IMR-90 (cell line): ENCODE measurements around the gene CREBZF. TPM values are rescaled to one million over a fixed set of nuclear protein-coding genes. Genes with fewer than 3 reads are reported as not detected.

Experiments used
- ATAC-seq: fragments of 200-7000 bp; cut with Tn5 transposase; 2 replicates; pipeline ENCODE4 v1.9.1; 2020; ENCODE audit warnings: low read depth, mild to moderate bottlenecking, moderate library complexity
- Bru-seq: library from RNA; stranded (reverse); fragments of 400-500 nt; gene quantifications from one replicate; lab custom pipeline; 2021; lab: Mats Ljungman, UMichigan
- BruChase-seq, 2 experiments: library from RNA; stranded (reverse); fragments of 400-500 nt; gene quantifications; one replicate each; lab custom pipeline; 2021; lab: Mats Ljungman, UMichigan
- BruUV-seq: library from RNA; stranded (reverse); fragments of 400-500 nt; replicated peaks from 2 replicates; lab custom pipeline; 2021; lab: Mats Ljungman, UMichigan
- CTCF ChIA-PET: fragments of 300-600 bp; formaldehyde crosslinking; extraction: SDS; loops from one replicate; lab custom pipeline; 2021; ENCODE audit warnings: antibody characterized with exemption; lab: Yijun Ruan, JAX
- POLR2A ChIA-PET: fragments of 300-600 bp; sonication (Branson Sonifier 250); formaldehyde crosslinking; loops from one replicate; lab custom pipeline; 2022; ENCODE audit warnings: antibody characterized with exemption; ENCODE audit not compliant: unreplicated experiment; lab: Charles Lee
- DNase-seq: peaks from one replicate; pipeline ENCODE4 v3.0.0; 2013
- H2AFZ ChIP-seq: replicated peaks from 2 replicates; pipeline ENCODE3; 2013; ENCODE audit warnings: low read length, mild to moderate bottlenecking; ENCODE audit not compliant: poor library complexity
- H2AK5ac ChIP-seq: 2 replicates; pipeline ENCODE4 v1.6.1; 2013; ENCODE audit warnings: low read depth, low read length, inconsistent platforms
- H2AK9ac ChIP-seq: replicated peaks from 2 replicates; pipeline ENCODE3; 2013; ENCODE audit warnings: mild to moderate bottlenecking, low read depth, low read length, moderate library complexity; ENCODE audit not compliant: poor library complexity
- H2BK120ac ChIP-seq: 2 replicates; pipeline ENCODE4 v1.6.1; 2013; ENCODE audit warnings: low read depth, low read length, inconsistent platforms
- H2BK15ac ChIP-seq: 3 replicates; pipeline ENCODE4 v1.6.1; 2013; ENCODE audit warnings: low read depth, low read length, inconsistent platforms
- H2BK20ac ChIP-seq: 2 replicates; pipeline ENCODE4 v1.6.1; 2013; ENCODE audit warnings: low read depth, mild to moderate bottlenecking, inconsistent platforms, low read length, moderate library complexity
- H2BK5ac ChIP-seq: 2 replicates; pipeline ENCODE4 v1.6.1; 2013; ENCODE audit warnings: mild to moderate bottlenecking, low read depth, low read length, inconsistent platforms; ENCODE audit not compliant: poor library complexity, severe bottlenecking
- H3K14ac ChIP-seq: replicated peaks from 2 replicates; pipeline ENCODE4 v1.6.1; 2013; ENCODE audit warnings: low read depth, low read length, inconsistent platforms
- H3K18ac ChIP-seq: 2 replicates; pipeline ENCODE4 v1.6.1; 2013; ENCODE audit warnings: low read depth, low read length, control low read depth
- H3K23ac ChIP-seq: 2 replicates; pipeline ENCODE4 v1.6.1; 2013; ENCODE audit warnings: low read depth, low read length, inconsistent platforms
- H3K27ac ChIP-seq: 2 replicates; pipeline ENCODE4 v1.5.1; 2013; ENCODE audit warnings: mild to moderate bottlenecking, control low read depth, low read length; ENCODE audit not compliant: insufficient read depth
- H3K27me3 ChIP-seq: 2 replicates; pipeline ENCODE4 v1.6.1; 2013; ENCODE audit warnings: low read length; ENCODE audit not compliant: control insufficient read depth, insufficient read depth
- H3K36me3 ChIP-seq: 2 replicates; pipeline ENCODE4 v1.6.1; 2013; ENCODE audit warnings: low read length, mixed read lengths; ENCODE audit not compliant: control insufficient read depth, insufficient read depth
- H3K4ac ChIP-seq: 2 replicates; pipeline ENCODE4 v1.6.1; 2013; ENCODE audit warnings: low read depth, low read length, inconsistent platforms
- H3K4me1 ChIP-seq: 2 replicates; pipeline ENCODE4 v1.6.1; 2013; ENCODE audit warnings: low read length, mixed read lengths; ENCODE audit not compliant: control insufficient read depth, insufficient read depth
- H3K4me2 ChIP-seq: 2 replicates; pipeline ENCODE4 v1.6.1; 2013; ENCODE audit warnings: low read depth, mild to moderate bottlenecking, control low read depth, low read length, moderate library complexity
- H3K4me3 ChIP-seq: 2 replicates; pipeline ENCODE4 v1.5.1; 2013; ENCODE audit warnings: low read depth, mild to moderate bottlenecking, control low read depth, low read length, moderate library complexity; ENCODE audit not compliant: insufficient read depth
- H3K56ac ChIP-seq: 2 replicates; pipeline ENCODE4 v1.6.1; 2013; ENCODE audit warnings: low read length, inconsistent platforms; ENCODE audit not compliant: insufficient read depth; ENCODE audit errors: extremely low read depth
- H3K79me1 ChIP-seq, 2 experiments: 2 replicates each; pipeline ENCODE4 v1.6.1; 2013; ENCODE audit warnings: low read length in 2 of 2, inconsistent platforms in 1 of 2, low read depth in 1 of 2
- H3K9ac ChIP-seq: 2 replicates; pipeline ENCODE4 v1.6.1; 2013; ENCODE audit warnings: low read depth, low read length, control low read depth
- H3K9me1 ChIP-seq: 2 replicates; pipeline ENCODE4 v1.6.1; 2013; ENCODE audit warnings: low read length, inconsistent platforms; ENCODE audit not compliant: insufficient read depth
- H3K9me3 ChIP-seq: 2 replicates; pipeline ENCODE4 v1.6.1; 2013; ENCODE audit warnings: low read length; ENCODE audit not compliant: control insufficient read depth, insufficient read depth
- H4K20me1 ChIP-seq: 2 replicates; pipeline ENCODE4 v1.6.1; 2013; ENCODE audit warnings: low read length, inconsistent platforms; ENCODE audit not compliant: insufficient read depth
- H4K5ac ChIP-seq: 2 replicates; pipeline ENCODE4 v1.6.1; 2013; ENCODE audit warnings: mild to moderate bottlenecking, low read depth, low read length, control low read depth
- H4K8ac ChIP-seq, 2 experiments: 2 replicates each; pipeline ENCODE4 v1.6.1; 2013; ENCODE audit warnings: low read depth in 2 of 2, low read length in 2 of 2, control low read depth in 1 of 2, inconsistent platforms in 1 of 2
- H4K91ac ChIP-seq: 2 replicates; pipeline ENCODE4 v1.6.1; 2013; ENCODE audit warnings: low read depth, low read length, inconsistent platforms; ENCODE audit not compliant: insufficient read depth
- BHLHE40 ChIP-seq: fragments of 150-350 bp; IDR thresholded peaks from 2 replicates; pipeline ENCODE4 v1.6.1; 2016; ENCODE audit warnings: mild to moderate bottlenecking, low read depth, low read length
- CEBPB ChIP-seq: IDR thresholded peaks from 2 replicates; pipeline ENCODE4 v1.6.1; 2012; ENCODE audit warnings: low read depth, low read length, improper control_type of control experiment
- CHD1 ChIP-seq: IDR thresholded peaks from 2 replicates; pipeline ENCODE4 v1.6.1; 2012; ENCODE audit warnings: low read depth, low read length, improper control_type of control experiment
- FOS ChIP-seq: fragments of 150-350 bp; IDR thresholded peaks from 2 replicates; pipeline ENCODE4 v1.6.1; 2016; ENCODE audit warnings: low read depth, low read length
- MAFK ChIP-seq: IDR thresholded peaks from 2 replicates; pipeline ENCODE4 v1.6.1; 2012; ENCODE audit warnings: low read depth, low read length, improper control_type of control experiment
- MAZ ChIP-seq: IDR thresholded peaks from 2 replicates; pipeline ENCODE4 v1.6.1; 2012; ENCODE audit warnings: low read depth, mild to moderate bottlenecking, low read length, improper control_type of control experiment, moderate library complexity, borderline replicate concordance
- MXI1 ChIP-seq: IDR thresholded peaks from 2 replicates; pipeline ENCODE4 v1.6.1; 2012; ENCODE audit warnings: low read depth, mild to moderate bottlenecking, low read length, moderate library complexity, borderline replicate concordance
- NFE2L2 ChIP-seq: fragments of 150-350 bp; IDR thresholded peaks from 2 replicates; pipeline ENCODE4 v1.6.1; 2016; ENCODE audit warnings: low read depth, mild to moderate bottlenecking, low read length
- POLR2A ChIP-seq: IDR thresholded peaks from 2 replicates; pipeline ENCODE4 v1.6.1; 2012; ENCODE audit warnings: mild to moderate bottlenecking, low read depth, low read length
- RAD21 ChIP-seq: IDR thresholded peaks from 2 replicates; pipeline ENCODE4 v1.6.1; 2012; ENCODE audit warnings: low read length, improper control_type of control experiment
- RCOR1 ChIP-seq: IDR thresholded peaks from 2 replicates; pipeline ENCODE4 v1.6.1; 2012; ENCODE audit warnings: mild to moderate bottlenecking, low read length, improper control_type of control experiment; ENCODE audit not compliant: insufficient replicate concordance
- RFX5 ChIP-seq: IDR thresholded peaks from 2 replicates; pipeline ENCODE4 v1.8.0; 2012; ENCODE audit warnings: low read depth, mild to moderate bottlenecking, low read length, moderate library complexity
- SMC3 ChIP-seq: fragments of 150-350 bp; IDR thresholded peaks from 2 replicates; pipeline ENCODE4 v1.6.1; 2016; ENCODE audit warnings: low read depth, mild to moderate bottlenecking, antibody characterized with exemption, low read length, moderate library complexity
- USF2 ChIP-seq: fragments of 150-350 bp; IDR thresholded peaks from 2 replicates; pipeline ENCODE4 v1.6.1; 2017; ENCODE audit warnings: mild to moderate bottlenecking, antibody characterized with exemption, low read length, low read depth
- WGBS, 2 experiments: methylation state at CpG; one replicate each; pipeline versions ENCODE4 v1.1.5 to v1.1.7; 2013; ENCODE audit warnings: missing lambda C conversion rate in 2 of 2; ENCODE audit not compliant: insufficient read length in 1 of 2; ENCODE audit errors: extremely low coverage in 2 of 2; 5-methylcytosine and 5-hydroxymethylcytosine counted together
- dilution Hi-C: fragments of 300-500 bp; cut with HindIII; formaldehyde crosslinking; loops from one replicate; pipeline ENCODE4 v1.14.3; 2018; ENCODE audit warnings: low sequenced_read_pairs; ENCODE audit not compliant: unreplicated experiment
- in situ Hi-C: fragments of 300-500 bp; cut with MboI; formaldehyde crosslinking; loops from 3 replicates; pipeline ENCODE4 v1.14.3; 2019; ENCODE audit warnings: low sequenced_read_pairs, inconsistent platforms, mixed read lengths
- intact Hi-C: fragments of 100-400 bp; cut with micrococcal nuclease; formaldehyde crosslinking; loops from 2 replicates; pipeline ENCODE4 v1.10.0; 2022
- long read RNA-seq: library from polyadenylated mRNA; unstranded; transcript quantifications from one replicate; pipeline ENCODE4 v2.0.0, GENCODE V29; 2021; ENCODE audit not compliant: unreplicated experiment
- polyA plus RNA-seq, 3 experiments: library from polyadenylated mRNA; depleted of rRNA; stranded (reverse); fragments of >200 nt; gene quantifications; 2 replicates each; pipeline ENCODE4 v1.2.3, GENCODE V29; 2012; ENCODE audit warnings: low replicate concordance in 1 of 3
- total RNA-seq: library from RNA; depleted of rRNA; stranded (reverse); fragments of >200 nt; gene quantifications from 2 replicates; pipeline ENCODE4 v1.2.3, GENCODE V29; 2012; rRNA removed

The CREBZF gene
- total RNA-seq = 12.5 and 24.4 TPM in 2 replicates
- 14.2 and 17.7 TPM in 2 replicates for polyA plus RNA-seq (2012; rRNA removed)
- polyA plus RNA-seq (2012; cell fraction: cytosol; rRNA removed) = 8.4 and 11.4 TPM in 2 replicates
- 115 and 175 TPM in 2 replicates for polyA plus RNA-seq (2012; cell fraction: nucleus; rRNA removed; ENCODE audit: low replicate concordance)
- percentile 78 among the genes with signal in this experiment for Bru-seq, nascent RNA
- BruChase-seq, experiment 1, labeled RNA remaining after a 6-hour chase = percentile 60 among the genes with signal in this experiment
- percentile 86 among the genes with signal in this experiment for BruChase-seq, experiment 2, labeled RNA remaining after a 2-hour chase
- long read RNA-seq, full-length matches to known transcripts = 40 of 67 reads
- long read RNA-seq, partial matches to known transcripts = 26 of 67 reads
- long read RNA-seq, other reads (novel, unspliced or antisense) = 1 of 67 reads

- Histone ChIP-seq H3K4me1 (no peaks in the 10 kb centered on the region; the same call in 1 of the 2 replicates), H2AK9ac (peak within 1 kb of the TSS; percentile 99), H4K8ac (peak within 1 kb of the TSS; percentile 73 to 90), H4K91ac (peak within 1 kb of the TSS; percentile 79), H3K9me1 (no peaks in the 10 kb centered on the region), H3K4me3 (peak within 1 kb of the TSS; percentile 96), H3K14ac (peak within 1 kb of the TSS; percentile 94), H3K27ac (peak within 1 kb of the TSS; percentile 85), H2AK5ac (peak within 1 kb of the TSS; percentile 95), H2BK120ac (peak within 1 kb of the TSS; percentile 68), H3K9me3 (no peaks in the 10 kb centered on the region), H4K20me1 (peaks cover 33% of the 10 kb centered on the region), H2AFZ (peak within 1 kb of the TSS; percentile 85), H3K4me2 (peak within 1 kb of the TSS; percentile 97), H3K56ac (peak within 1 kb of the TSS; percentile 90), H3K18ac (peak within 1 kb of the TSS; percentile 37), H3K36me3 (peaks cover 4% of the 10 kb centered on the region; the same call in 1 of the 2 replicates), H3K79me1 (peaks cover 0 to 11% of the 10 kb centered on the region in 2 experiments; a peak in 1 of 4 replicates), H2BK20ac (no peak within 1 kb of the TSS), H3K27me3 (no peaks in the 10 kb centered on the region), H2BK5ac (peak within 1 kb of the TSS; percentile 85), H3K4ac (peak within 1 kb of the TSS; percentile 95), H4K5ac (peak within 1 kb of the TSS; percentile 95), H3K23ac (peak within 1 kb of the TSS; percentile 99), H3K9ac (peak within 1 kb of the TSS; percentile 95), H2BK15ac (no peak within 1 kb of the TSS)
- CTCF ChIA-PET = interaction anchor here (1.0 kb wide), 1 partner anchor 20 kb away, joined by 3 read pairs; no protein-coding TSS in a partner anchor
- no TSS peak for BruUV-seq
- intact Hi-C loops (loop anchor here (1.0 to 2.0 kb wide), 5 partner anchors 20 to 189 kb away; partner anchors contain the start of gene TMEM126B), dilution Hi-C loops (no loop called here), in situ Hi-C loops (no loop called here)
- DNase-seq (peak; percentile 95), ATAC-seq (peak; percentile 92)
- 1% methylated on average over 28 of the region's 67 CpGs; no CpG with 5 or more reads in 1 of the 2 experiments for WGBS, 2 experiments
- POLR2A ChIA-PET = interaction anchor here (1.3 kb wide), 1 partner anchor 37 kb away, joined by 16 read pairs; the partner anchor contains the start of gene TMEM126B
- TF ChIP-seq NFE2L2 (peak; percentile 96), RAD21 (no peak), MAFK (peak; percentile 92), FOS (peak; percentile 2; the same call in 1 of the 2 replicates), CEBPB (no peak), MAZ (peak; percentile 60; the same call in 1 of the 2 replicates), BHLHE40 (no peak), MXI1 (peak; percentile 60; the same call in 1 of the 2 replicates), RFX5 (no peak), RCOR1 (no peak), SMC3 (no peak), POLR2A (peak; percentile 94), USF2 (no peak), CHD1 (no peak; the same call in 1 of the 2 replicates)
Observed at GRCh38 chr11:85664615-85665481, at the start of gene CREBZF. CREBZF (minus strand) TSS chr11:85665129; CDS start chr11:85664875, 254 bp downstream.
